Uterus (tissue), 4 donors: ENCODE data around the gene PTPN18. TPM values are rescaled to one million over a fixed set of nuclear protein-coding genes. Genes with fewer than 3 reads are reported as not detected.
"Not testable (repeated sequence)": the region's sequence is repeated elsewhere in the genome, so short reads cannot be mapped to it uniquely, and the experiment has no call there.

Source experiments
- DNase-seq, 2 donors: peaks; one replicate each; pipeline ENCODE4 v3.0.0-alpha.2; 2019 to 2020
- H3K27ac ChIP-seq, 2 donors: fragments of 200-600 bp; sonication (generic); 1 replicate in 1 of 2; 2 replicates in 1 of 2; pipeline ENCODE4 v1.5.1; 2016 to 2018
- H3K27me3 ChIP-seq, 2 donors: fragments of 200-600 bp; sonication (generic); one replicate each; pipeline ENCODE4 v1.5.1; 2018 to 2019; ENCODE audit warnings: control low read depth in 1 of 2
- H3K36me3 ChIP-seq, 2 donors: fragments of 200-600 bp; sonication (generic); one replicate each; pipeline ENCODE4 v1.5.1; 2019; ENCODE audit warnings: control low read depth in 1 of 2
- H3K4me1 ChIP-seq, 2 donors: fragments of 200-600 bp; sonication (generic); one replicate each; pipeline ENCODE4 v1.5.1; 2018 to 2019; ENCODE audit warnings: control low read depth in 1 of 2
- H3K4me3 ChIP-seq, 2 donors: fragments of 200-600 bp; sonication (generic); 1 replicate in 1 of 2; 2 replicates in 1 of 2; pipeline ENCODE4 v1.5.1; 2018 to 2019; ENCODE audit warnings: mild to moderate bottlenecking in 1 of 2
- H3K9me3 ChIP-seq, 2 donors: fragments of 200-600 bp; sonication (generic); one replicate each; pipeline ENCODE4 v1.5.1; 2019; ENCODE audit warnings: control low read depth in 1 of 2
- CTCF ChIP-seq, 4 experiments: fragments of 200-600 bp in 2 of 4; fragments of 450-650 bp in 2 of 4; sonication (generic) in 2 of 4; IDR thresholded peaks; one replicate each; pipeline ENCODE4 v1.5.1; 2016 to 2019; ENCODE audit warnings: antibody characterized with exemption in 4 of 4, mild to moderate bottlenecking in 2 of 4, moderate library complexity in 1 of 4
- POLR2A ChIP-seq, 2 donors: fragments of 450-650 bp; IDR thresholded peaks; one replicate each; pipeline ENCODE4 v1.6.1; 2016; ENCODE audit warnings: antibody characterized with exemption in 2 of 2, mild to moderate bottlenecking in 1 of 2, moderate library complexity in 1 of 2
- intact Hi-C: fragments of 100-400 bp; cut with DNase I; formaldehyde crosslinking; loops from one replicate; pipeline ENCODE4 v1.15.1; 2023; ENCODE audit warnings: low total_unique reads
- small RNA-seq: library from RNA; depleted of rRNA; stranded (forward); fragments of <200 nt; gene quantifications from one replicate; pipeline ENCODE3, GENCODE V24; 2016
- total RNA-seq, 4 donors: library from RNA; depleted of rRNA in 3 of 4; stranded (reverse); fragments of >200 nt in 3 of 4; gene quantifications; one replicate each; pipeline versions ENCODE4 v1.1.0 to v1.2.4, GENCODE V29; 2014 to 2023
- donor health status: DM: yes; HTN: yes; CAD: no.

The PTPN18 gene
- total RNA-seq, 4 donors from 2014 or later: 29.6 to 65.6 (median 46.3) TPM

GRCh38 chr2:130391058-130391871 is 35.4 kb downstream of the PTPN18 start:
- Histone ChIP-seq H3K4me1 (peaks cover 0 to 6% of the 10 kb centered on the region in 2 donors), H3K27ac (peak overlapping the region; percentile 78 to 82), H3K9me3 (no peaks in the 10 kb centered on the region), H3K27me3 (no peaks in the 10 kb centered on the region), H3K36me3 (no peaks in the 10 kb centered on the region), H3K4me3 (peak overlapping the region; percentile 52 to 55)
- intact Hi-C loops: no loop called here
- TF ChIP-seq POLR2A (IDR thresholded peaks at IDR 0.05): no peak
- TF ChIP-seq CTCF (IDR thresholded peaks at IDR 0.05): no peak
- DNase-seq: peak; percentile 63 to 72

DNA sequence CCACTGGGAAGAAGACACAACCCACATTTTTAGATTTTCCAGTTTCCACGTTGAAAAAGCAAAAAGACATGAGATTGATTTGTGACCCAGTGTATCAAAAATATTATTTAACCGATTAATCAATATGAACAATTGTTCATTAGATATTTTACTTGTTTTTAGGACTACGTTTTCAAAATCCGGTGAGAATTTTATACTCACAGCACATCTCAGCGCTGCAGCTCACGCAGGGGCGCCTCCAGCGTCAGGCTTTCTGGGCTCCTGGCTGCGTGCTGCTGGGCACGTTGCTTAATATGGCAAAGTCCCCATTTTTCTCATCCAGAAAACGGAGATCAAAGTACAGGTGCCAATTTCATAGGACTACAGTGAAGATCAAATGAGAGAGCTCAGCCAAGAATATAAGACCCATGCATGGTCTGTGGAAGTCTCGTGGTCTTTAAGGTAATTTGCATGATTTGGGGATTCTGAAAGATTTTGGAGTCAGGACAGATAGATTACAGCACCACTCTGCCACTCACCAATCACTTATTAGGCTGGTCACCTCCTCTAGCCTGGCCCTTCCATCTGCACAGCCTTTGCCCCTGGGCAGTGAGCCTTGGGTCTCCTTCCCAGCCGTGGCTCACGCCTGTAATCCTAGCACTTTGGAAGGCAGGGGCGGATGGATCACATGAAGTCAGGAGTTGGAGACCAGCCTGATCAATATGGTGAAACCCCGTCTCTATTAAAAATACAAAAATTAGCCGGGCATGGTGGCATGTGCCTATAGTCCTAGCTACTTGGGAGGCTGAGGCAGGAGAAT is 36.2 kb downstream of the PTPN18 start:
- no peaks in the 10 kb centered on the region for H3K27me3 ChIP-seq
- peak overlapping the region; percentile 78 to 82 for H3K27ac ChIP-seq
- H3K4me1 ChIP-seq: peaks cover 0 to 6% of the 10 kb centered on the region in 2 donors
- H3K4me3 ChIP-seq: peak overlapping the region; percentile 52 to 55
- peak in 1 of 2 donors; percentile 27 for DNase-seq
- H3K9me3 ChIP-seq: no peaks in the 10 kb centered on the region
- intact Hi-C loops: no loop called here
- TF ChIP-seq CTCF (IDR thresholded peaks at IDR 0.05): no peak
- TF ChIP-seq POLR2A (IDR thresholded peaks at IDR 0.05): no peak
- H3K36me3 ChIP-seq: no peaks in the 10 kb centered on the region

DNA sequence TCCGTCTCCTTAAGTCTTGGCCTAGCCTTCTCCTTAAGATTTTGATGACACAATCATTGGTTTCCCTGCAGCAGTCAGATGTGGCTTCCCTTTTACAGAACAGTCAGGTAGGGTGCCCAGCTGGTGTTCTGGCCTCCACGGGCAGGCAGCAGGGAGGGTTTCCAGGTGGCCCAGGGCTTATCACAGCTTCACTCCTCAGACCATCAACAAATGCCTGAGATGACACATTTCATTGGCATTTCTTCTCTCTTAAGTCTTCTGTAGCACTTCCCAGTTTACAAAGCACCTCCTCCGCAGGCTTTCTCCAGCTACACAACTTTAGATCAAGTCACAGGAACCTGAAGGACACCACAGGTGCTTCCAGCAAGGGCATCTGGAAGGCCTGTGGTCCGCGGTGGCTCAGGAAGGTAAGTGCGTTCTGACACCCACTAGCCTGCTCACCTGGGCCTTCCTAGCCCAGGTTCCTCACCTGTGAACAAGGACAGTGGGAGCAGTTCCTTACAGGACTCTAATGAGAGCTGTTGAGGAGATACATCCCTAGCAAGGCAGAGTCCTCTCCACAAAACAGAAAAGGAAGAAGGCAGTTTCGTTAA is 37.6 kb downstream of the PTPN18 start:
- TF ChIP-seq CTCF (IDR thresholded peaks at IDR 0.05) (no peak), POLR2A (IDR thresholded peaks at IDR 0.05) (no peak)
- H3K27ac ChIP-seq: no peak overlapping the region
- intact Hi-C loops: no loop called here
- DNase-seq: no peak
- H3K36me3 ChIP-seq: no peaks in the 10 kb centered on the region
- no peaks in the 10 kb centered on the region for H3K27me3 ChIP-seq
- H3K4me3 ChIP-seq: no peak overlapping the region
- H3K9me3 ChIP-seq: no peaks in the 10 kb centered on the region
- peaks cover 0 to 6% of the 10 kb centered on the region in 2 donors for H3K4me1 ChIP-seq

- H3K27me3 ChIP-seq, DNase-seq, H3K27ac ChIP-seq, H3K4me3 ChIP-seq, intact Hi-C loops, H3K36me3 ChIP-seq, H3K9me3 ChIP-seq, H3K4me1 ChIP-seq: not testable (repeated sequence)
Measured at GRCh38 chr2:130406280-130406679, 50.4 kb downstream of the PTPN18 start.

DNA sequence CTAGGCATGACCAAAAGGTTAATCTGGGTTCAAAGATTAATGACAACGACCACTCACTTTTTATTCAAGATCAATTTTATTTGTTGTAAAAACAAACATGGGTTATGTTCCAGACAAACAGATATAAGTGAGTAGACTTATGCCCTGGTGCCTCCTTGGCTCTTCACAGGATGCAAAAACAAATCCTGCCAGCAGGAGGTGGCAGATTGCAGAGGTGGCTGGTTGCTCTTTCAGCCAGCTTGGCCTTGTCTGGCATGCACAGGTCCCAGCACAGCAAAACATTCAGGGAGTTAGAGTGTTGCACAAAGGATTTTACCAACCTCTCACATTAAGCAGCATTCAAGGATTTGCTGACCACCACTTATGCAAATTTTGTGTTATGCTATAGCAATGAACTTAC is 60.8 kb downstream of the PTPN18 start:
- H3K27ac ChIP-seq, intact Hi-C loops, H3K4me3 ChIP-seq, H3K9me3 ChIP-seq, H3K36me3 ChIP-seq, DNase-seq, H3K4me1 ChIP-seq, H3K27me3 ChIP-seq: not testable (repeated sequence)

GRCh38 chr2:130418845-130419244 is 63.0 kb downstream of the PTPN18 start:
- DNase-seq, H3K36me3 ChIP-seq, H3K27ac ChIP-seq, intact Hi-C loops, H3K4me3 ChIP-seq, H3K27me3 ChIP-seq, H3K4me1 ChIP-seq, H3K9me3 ChIP-seq: not testable (repeated sequence)

Small RNAs within 50 kb of the gene (small RNA-seq; reads per million reads assigned to genes)
- gene AC132479.1: not detected

Other genes starting within 250 kb of the PTPN18 start
- under 1 TPM in 2 of 4 donors, not detected in 2; under 0.01 to 0.76 TPM for gene POTEF, start 226.8 kb upstream of the PTPN18 start, total RNA-seq
- gene CCDC74B, start 210.9 kb upstream of the PTPN18 start, total RNA-seq: 10 to 100 TPM in 2 of 4 donors, 1 to 10 TPM in 2; 4.6 to 34.7 (median 9.8) TPM
- 10 to 100 TPM; 15.0 to 74.9 (median 35.4) TPM for gene SMPD4, start 174.5 kb upstream of the PTPN18 start, total RNA-seq
- 100 to 1,000 TPM in 3 of 4 donors, 10 to 100 TPM in 1; 67.3 to 790 (median 231) TPM for gene MZT2B, start 173.8 kb upstream of the PTPN18 start, total RNA-seq
- 10 to 100 TPM in 1 of 4 donors, not detected in 3; 12.8 TPM for gene TUBA3E, start 157.6 kb upstream of the PTPN18 start, total RNA-seq
- 10 to 100 TPM; 25.1 to 51.8 (median 43.3) TPM for gene IMP4, start 13.2 kb upstream of the PTPN18 start, total RNA-seq
- gene POTEI, start 153.3 kb downstream of the PTPN18 start, total RNA-seq: under 1 TPM in 2 of 4 donors, not detected in 2; 0.26 to 0.35 TPM
- under 1 TPM in 1 of 4 donors, not detected in 3; 0.35 TPM for gene CFC1B, start 165.2 kb downstream of the PTPN18 start, total RNA-seq
- gene CFC1, start 243.5 kb downstream of the PTPN18 start, total RNA-seq: under 1 TPM in 1 of 4 donors, not detected in 3; 0.62 TPM